Measurements from ENCODE around the gene MYEOV.

The MYEOV gene

GRCh38 chr11:69301081-69301454 lies 7.1 kb downstream of the MYEOV start:
- Mint-ChIP-seq H3K4me1 (peaks cover 45% of the 10 kb centered on the region), H3K27me3 (no peaks in the 10 kb centered on the region), H3K27ac (no peak overlapping the region)

DNA sequence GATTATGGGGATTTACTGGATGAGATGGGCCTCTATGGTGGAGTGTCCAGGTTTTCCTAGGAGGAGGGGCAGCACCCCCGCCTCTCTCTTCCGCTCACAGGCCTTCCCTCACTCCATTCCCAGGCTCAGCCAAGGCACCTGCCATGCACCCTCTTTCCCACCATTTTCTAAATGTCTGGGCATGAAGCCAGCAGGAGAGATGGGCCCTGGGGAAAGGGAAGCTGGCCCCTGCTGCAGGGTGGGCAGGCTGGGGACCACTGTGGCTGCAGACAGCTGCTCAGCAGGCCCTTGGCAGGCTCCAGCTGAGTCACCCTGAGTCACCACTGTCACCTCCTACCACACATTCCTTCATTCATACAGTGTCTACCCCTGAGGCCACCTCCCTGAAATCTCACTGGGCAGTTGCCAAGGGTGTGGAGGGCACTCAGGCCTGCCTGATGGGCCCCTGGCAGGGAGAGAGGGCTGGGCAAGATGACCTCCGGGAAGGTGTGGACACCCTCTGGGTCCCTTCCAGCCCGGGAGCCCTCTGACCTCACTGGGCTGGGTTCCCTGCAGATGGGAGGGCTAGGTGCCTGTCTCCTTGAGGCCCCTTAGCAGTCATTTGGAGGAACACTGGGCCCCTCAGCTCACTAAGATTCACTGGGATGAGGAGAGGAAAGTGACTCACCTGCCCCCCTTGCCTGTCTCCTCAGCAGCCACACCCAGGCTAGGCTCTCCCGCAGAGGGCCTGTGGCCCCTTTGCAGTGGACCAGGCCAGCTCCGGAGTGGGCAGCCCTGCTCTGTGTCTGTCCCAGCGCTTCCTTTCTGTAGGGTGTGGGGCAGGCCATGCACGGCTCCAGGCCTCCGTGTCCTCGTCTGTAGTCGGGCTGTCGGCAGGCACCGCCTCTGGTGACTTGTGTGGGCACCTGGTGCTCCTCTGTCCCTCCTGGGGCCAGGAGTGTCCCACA lies 7.8 kb downstream of the MYEOV start:
- Mint-ChIP-seq H3K9me3 (no peaks in the 10 kb centered on the region), H3K4me3 (no peak overlapping the region), H3K36me3 (no peaks in the 10 kb centered on the region), H3K4me1 (peaks cover 38% of the 10 kb centered on the region), H3K27ac (no peak overlapping the region), H3K27me3 (no peaks in the 10 kb centered on the region)
- no peak for ATAC-seq

More at GRCh38 chr11:69301081-69301454, 7.1 kb downstream of the MYEOV start:
- H3K4me3 Mint-ChIP-seq: no peak overlapping the region
- ATAC-seq: no peak
- H3K36me3 Mint-ChIP-seq: no peaks in the 10 kb centered on the region
- H3K9me3 Mint-ChIP-seq: no peaks in the 10 kb centered on the region

- no peak for ATAC-seq
- H3K27ac Mint-ChIP-seq: no peak overlapping the region
- peaks cover 30% of the 10 kb centered on the region for H3K4me1 Mint-ChIP-seq
- no peaks in the 10 kb centered on the region for H3K27me3 Mint-ChIP-seq
- H3K9me3 Mint-ChIP-seq: no peaks in the 10 kb centered on the region
- no peak overlapping the region for H3K4me3 Mint-ChIP-seq
- no peaks in the 10 kb centered on the region for H3K36me3 Mint-ChIP-seq
These were observed 8.6 kb downstream of the MYEOV start for GRCh38 chr11:69302447-69303020.

- Mint-ChIP-seq H3K4me3 (no peak overlapping the region), H3K9me3 (no peaks in the 10 kb centered on the region), H3K27me3 (no peaks in the 10 kb centered on the region), H3K27ac (no peak overlapping the region), H3K4me1 (peaks cover 27% of the 10 kb centered on the region), H3K36me3 (no peaks in the 10 kb centered on the region)
- ATAC-seq: no peak
These were observed 9.5 kb downstream of the MYEOV start for GRCh38 chr11:69303427-69303826.

DNA sequence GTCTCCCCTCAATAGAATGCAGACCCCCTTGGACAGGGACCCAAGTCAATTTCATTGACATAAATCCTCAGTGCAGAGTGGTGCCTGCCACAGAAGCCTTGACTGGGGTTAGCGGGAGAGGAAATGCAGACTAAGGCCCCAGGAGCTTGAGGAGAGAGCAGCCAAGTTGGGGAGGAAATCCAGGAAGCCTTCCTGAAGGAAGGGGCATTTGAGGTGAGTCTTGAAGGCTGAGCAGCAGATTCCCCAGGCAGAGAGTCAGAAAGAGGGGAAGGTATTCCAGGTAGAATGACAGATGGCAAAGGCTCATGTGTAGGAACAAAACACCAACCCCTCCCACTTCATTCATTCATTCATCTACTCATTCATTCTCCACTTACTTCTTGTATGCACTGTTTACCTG lies 10.3 kb downstream of the MYEOV start:
- Mint-ChIP-seq H3K9me3 (no peaks in the 10 kb centered on the region), H3K4me3 (no peak overlapping the region), H3K27ac (no peak overlapping the region), H3K36me3 (no peaks in the 10 kb centered on the region), H3K4me1 (peaks cover 19% of the 10 kb centered on the region), H3K27me3 (no peaks in the 10 kb centered on the region)
- no peak for ATAC-seq

DNA sequence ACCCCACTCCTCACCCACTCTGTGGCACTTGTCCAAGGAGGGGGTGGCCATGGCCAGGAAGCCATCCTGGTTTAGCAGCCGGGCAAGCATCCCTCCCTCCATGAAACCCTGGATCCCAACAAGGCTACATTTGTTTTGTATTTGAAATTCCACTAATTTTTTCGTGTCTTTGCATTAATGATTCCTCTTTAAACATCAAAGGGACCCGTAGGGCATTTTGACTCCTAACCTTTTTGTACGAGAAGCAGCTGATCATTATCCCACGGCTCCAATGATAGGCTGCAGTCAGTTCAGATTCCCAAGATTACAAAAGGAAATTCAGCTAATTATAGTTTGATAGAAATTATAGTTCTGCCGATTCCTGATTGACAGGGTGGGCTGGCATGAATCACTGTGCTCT lies 10.7 kb downstream of the MYEOV start:
- H3K27me3 Mint-ChIP-seq: no peaks in the 10 kb centered on the region
- peaks cover 15% of the 10 kb centered on the region for H3K4me1 Mint-ChIP-seq
- no peak for ATAC-seq
- no peaks in the 10 kb centered on the region for H3K9me3 Mint-ChIP-seq
- H3K27ac Mint-ChIP-seq: no peak overlapping the region
- no peaks in the 10 kb centered on the region for H3K36me3 Mint-ChIP-seq
- no peak overlapping the region for H3K4me3 Mint-ChIP-seq

DNA sequence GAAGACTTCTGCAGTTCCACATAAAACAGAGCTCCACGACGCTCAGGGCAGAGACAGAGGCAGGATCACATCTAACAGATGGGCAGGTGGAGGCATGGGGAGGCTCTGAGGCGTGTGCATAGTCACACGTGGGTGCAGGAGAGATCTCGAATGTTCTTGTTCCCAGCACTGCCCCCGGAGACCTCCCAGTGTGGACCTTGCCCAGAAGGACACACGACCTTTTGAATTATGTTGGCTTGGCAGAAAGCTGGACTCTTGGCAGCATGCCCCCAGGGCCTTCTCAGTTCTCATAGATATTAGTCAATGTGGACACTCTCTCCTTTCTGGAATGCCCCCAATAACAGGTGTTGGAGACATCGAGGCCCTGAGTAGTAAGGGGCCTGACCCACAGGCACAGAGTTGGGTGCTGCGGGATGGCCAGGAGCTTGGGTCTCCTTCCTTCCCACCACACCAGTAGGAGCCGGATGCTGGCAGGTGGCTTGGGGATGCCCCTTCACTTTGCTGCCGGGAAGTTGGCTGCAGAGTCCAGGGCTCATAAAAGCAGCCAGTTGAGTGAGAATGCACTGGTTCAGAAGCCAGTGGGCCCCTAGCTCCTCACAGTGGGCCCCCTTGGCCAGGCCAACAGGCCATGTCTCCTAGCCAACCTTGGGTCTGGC lies 12.1 kb downstream of the MYEOV start:
- Mint-ChIP-seq H3K27ac (no peak overlapping the region), H3K4me3 (no peak overlapping the region), H3K27me3 (no peaks in the 10 kb centered on the region)

DNA sequence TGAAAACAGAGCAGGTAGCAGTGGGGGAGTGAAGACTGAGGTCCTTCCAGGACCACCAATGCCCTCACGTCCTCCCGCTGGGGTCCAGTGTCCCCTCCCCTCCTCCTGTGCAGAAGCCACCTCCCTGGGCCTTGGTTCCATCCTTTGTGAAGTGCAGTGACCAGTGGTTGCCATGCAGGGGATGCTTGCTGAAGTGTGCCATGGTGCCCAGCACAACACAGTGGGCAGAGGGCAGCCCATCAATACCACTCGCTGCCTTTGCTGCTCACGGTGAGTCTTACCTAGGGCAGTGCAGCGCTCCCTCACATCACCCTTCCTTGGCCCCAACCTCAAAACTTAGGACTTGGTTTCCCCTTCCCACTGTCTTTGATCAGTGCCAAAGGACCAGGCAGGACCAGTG lies 12.9 kb downstream of the MYEOV start:
- Mint-ChIP-seq H3K4me3 (no peak overlapping the region), H3K36me3 (no peaks in the 10 kb centered on the region), H3K27me3 (no peaks in the 10 kb centered on the region), H3K9me3 (no peaks in the 10 kb centered on the region), H3K4me1 (peaks cover 17% of the 10 kb centered on the region), H3K27ac (no peak overlapping the region)
- no peak for ATAC-seq

More for the DNA sequence above, 12.1 kb downstream of the MYEOV start:
- peaks cover 10% of the 10 kb centered on the region for H3K4me1 Mint-ChIP-seq
- no peak for ATAC-seq
- H3K36me3 Mint-ChIP-seq: no peaks in the 10 kb centered on the region
- no peaks in the 10 kb centered on the region for H3K9me3 Mint-ChIP-seq

DNA sequence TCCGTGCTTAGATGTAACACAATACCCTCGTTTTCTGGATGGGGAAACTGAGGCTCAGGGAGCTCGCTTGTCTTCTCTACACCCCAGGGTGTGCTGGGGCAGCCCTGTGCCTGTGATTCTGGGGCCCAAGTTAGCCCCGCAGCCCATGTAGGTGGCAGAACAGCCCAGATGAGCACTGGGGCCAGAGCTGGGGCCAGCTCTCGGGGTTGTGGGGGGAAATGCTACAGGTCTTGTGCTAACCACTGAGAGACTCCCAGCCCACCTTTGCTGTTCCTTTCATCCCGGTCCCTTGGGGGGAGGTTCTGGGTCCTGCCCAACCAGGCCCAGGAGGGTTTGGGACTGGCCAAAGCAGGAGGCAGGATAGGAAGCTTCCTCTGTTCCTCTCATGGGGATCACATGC lies 13.5 kb downstream of the MYEOV start:
- H3K27me3 Mint-ChIP-seq: no peaks in the 10 kb centered on the region
- H3K27ac Mint-ChIP-seq: no peak overlapping the region
- no peaks in the 10 kb centered on the region for H3K36me3 Mint-ChIP-seq
- H3K9me3 Mint-ChIP-seq: no peaks in the 10 kb centered on the region
- H3K4me3 Mint-ChIP-seq: no peak overlapping the region
- peaks cover 23% of the 10 kb centered on the region for H3K4me1 Mint-ChIP-seq
- no peak for ATAC-seq

- Mint-ChIP-seq H3K27ac (no peak overlapping the region), H3K4me3 (no peak overlapping the region)
These were observed 14.0 kb downstream of the MYEOV start for GRCh38 chr11:69307871-69308431.

GRCh38 chr11:69308491-69308911 lies 14.5 kb downstream of the MYEOV start:
- Mint-ChIP-seq H3K27ac (no peak overlapping the region), H3K4me3 (no peak overlapping the region), H3K36me3 (no peaks in the 10 kb centered on the region)

More at GRCh38 chr11:69307871-69308431, 14.0 kb downstream of the MYEOV start:
- Mint-ChIP-seq H3K4me1 (peaks cover 25% of the 10 kb centered on the region), H3K9me3 (no peaks in the 10 kb centered on the region), H3K36me3 (no peaks in the 10 kb centered on the region), H3K27me3 (no peaks in the 10 kb centered on the region)
- no peak for ATAC-seq

GRCh38 chr11:69308936-69309615 lies 15.1 kb downstream of the MYEOV start:
- Mint-ChIP-seq H3K9me3 (no peaks in the 10 kb centered on the region), H3K4me3 (no peak overlapping the region), H3K4me1 (peaks cover 25% of the 10 kb centered on the region), H3K27me3 (no peaks in the 10 kb centered on the region), H3K36me3 (no peaks in the 10 kb centered on the region), H3K27ac (no peak overlapping the region)
- no peak for ATAC-seq

More at GRCh38 chr11:69308491-69308911, 14.5 kb downstream of the MYEOV start:
- no peak for ATAC-seq
- Mint-ChIP-seq H3K27me3 (no peaks in the 10 kb centered on the region), H3K4me1 (peaks cover 25% of the 10 kb centered on the region), H3K9me3 (no peaks in the 10 kb centered on the region)

DNA sequence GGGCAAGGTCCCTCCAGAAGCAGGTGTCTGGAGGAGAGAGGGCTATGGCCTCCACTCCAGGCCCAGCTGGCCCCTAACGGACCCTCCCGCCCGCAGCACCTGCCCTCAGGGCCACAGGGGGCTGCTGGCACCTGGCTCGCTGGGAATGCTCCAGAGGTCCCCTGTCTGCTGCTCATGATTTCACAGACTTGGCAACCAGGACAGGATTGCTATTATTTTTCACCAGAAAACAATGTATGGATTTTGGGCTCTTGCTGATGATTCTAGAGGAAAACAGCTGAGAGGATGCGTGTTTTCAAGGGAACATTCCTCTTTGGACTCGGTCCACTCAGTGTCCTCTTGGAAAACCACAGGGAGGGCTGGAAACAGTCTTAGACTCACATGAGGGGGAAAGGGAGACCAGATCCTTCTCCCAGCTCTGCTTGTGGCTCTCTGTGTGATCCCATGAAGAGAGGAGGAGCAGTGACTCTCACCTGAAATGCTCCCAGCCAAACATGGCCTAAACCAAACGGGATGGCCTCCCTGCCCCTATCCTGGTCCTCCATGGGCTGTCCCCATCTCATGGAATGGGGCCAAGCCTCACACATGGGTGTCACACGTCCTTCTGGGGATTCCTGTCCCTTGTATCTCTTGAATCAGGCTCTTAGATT lies 15.8 kb downstream of the MYEOV start:
- Mint-ChIP-seq H3K27ac (no peak overlapping the region), H3K36me3 (no peaks in the 10 kb centered on the region), H3K4me3 (no peak overlapping the region), H3K9me3 (no peaks in the 10 kb centered on the region), H3K4me1 (peaks cover 25% of the 10 kb centered on the region), H3K27me3 (no peaks in the 10 kb centered on the region)
- no peak for ATAC-seq

DNA sequence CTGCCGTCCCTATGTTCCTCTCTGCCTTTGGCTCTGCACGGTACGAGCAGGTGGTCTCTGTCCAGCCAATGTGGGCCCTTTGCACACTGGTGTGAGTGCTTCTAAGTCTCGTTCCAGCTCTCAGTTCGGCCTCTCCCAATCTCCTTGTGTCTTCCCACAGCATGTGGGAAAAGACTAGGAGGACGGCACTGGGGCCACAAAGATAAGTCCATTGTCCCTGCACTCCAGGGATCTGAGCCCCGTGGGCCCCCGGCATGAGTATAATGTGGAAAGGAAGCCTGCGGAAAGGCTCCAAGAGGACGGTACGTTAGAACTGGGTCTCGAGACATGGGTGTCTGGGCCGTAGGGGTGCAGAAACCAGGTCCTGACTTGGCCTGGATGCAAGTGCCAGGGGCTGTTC lies 16.4 kb downstream of the MYEOV start:
- Mint-ChIP-seq H3K4me1 (peaks cover 25% of the 10 kb centered on the region), H3K9me3 (no peaks in the 10 kb centered on the region), H3K27ac (no peak overlapping the region), H3K27me3 (no peaks in the 10 kb centered on the region), H3K4me3 (no peak overlapping the region), H3K36me3 (no peaks in the 10 kb centered on the region)
- ATAC-seq: no peak

Data from stimulated activated memory B cell treated with anti-CD40 and anti-IgM and Interleukin-4, amounts not matched to agents 10 μg/mL and 1 μg/mL and 100 μg/mL, for 72 hours (primary cell).